ENCODE measurements around the gene NTHL1.
A peak's percentile ranks its signal among the peaks of the same experiment; 100 is the strongest.

NTHL1 gene

DNA sequence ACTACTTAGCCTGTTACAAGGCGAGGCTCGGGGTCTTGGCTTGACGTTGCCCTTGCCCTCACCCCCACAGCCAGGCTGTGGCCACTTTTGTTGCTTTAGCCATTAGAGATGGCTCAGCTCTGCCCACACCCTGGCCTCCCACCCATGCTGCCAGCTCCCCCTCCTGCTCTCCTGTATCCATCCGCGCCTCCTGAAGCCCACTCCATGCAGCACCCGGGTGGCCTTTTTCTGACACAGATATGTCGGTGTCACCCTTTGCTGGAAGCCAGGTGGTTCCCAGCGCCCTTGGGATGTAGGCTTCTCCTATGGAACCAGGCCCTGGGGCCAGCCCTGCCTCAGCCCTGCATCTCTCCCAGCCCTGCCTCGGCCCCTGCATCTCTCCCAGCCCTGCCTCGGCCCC is 9.8 kb upstream of the NTHL1 start:
- TF ChIP-seq CTCF (conservative IDR thresholded peaks at IDR 0.05; ENCODE audit: low read depth, low read length) = no peak
- DNase-seq (ENCODE audit: low read depth) = no peak
- no peak overlapping the region for H3K4me3 ChIP-seq (ENCODE audit: low read length)

DNA sequence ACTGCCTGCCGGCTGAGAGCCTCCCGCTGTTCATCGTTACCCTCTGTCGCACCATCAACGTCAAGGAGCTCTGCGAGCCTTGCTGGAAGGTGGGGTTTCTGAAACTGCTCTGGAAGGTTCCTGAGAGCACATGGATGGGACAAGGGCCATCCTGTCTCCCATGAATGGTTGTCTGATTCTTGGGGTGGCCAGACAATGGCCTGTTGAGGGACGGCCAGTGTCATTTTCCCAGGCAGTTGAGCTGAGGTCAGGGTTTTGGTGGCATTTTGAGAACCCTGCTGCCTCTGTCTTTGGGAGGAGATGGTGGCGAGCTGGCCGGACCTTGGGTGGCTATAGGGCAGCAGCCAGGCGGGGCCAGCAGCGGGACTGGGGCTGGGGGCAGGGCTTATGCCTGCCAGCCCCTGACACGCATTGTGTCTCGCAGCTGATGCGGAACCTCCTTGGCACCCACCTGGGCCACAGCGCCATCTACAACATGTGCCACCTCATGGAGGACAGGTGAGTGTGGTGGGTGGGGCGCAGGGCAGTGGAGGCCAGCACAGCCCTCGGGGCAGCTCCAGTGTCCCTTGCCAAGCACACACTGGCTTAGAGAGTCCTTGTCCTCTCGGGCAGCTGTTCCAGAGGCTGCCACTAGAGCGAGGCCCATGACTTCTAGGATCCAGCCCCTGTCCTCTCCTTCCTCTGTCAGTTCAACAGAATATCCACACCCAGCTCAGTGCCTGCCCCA is 9.2 kb upstream of the NTHL1 start:
- no peak overlapping the region for H3K4me3 ChIP-seq (ENCODE audit: low read length)
- peak; percentile 20 for TF ChIP-seq CTCF (conservative IDR thresholded peaks at IDR 0.05; ENCODE audit: low read depth, low read length)
- DNase-seq (ENCODE audit: low read depth) = no peak

DNA sequence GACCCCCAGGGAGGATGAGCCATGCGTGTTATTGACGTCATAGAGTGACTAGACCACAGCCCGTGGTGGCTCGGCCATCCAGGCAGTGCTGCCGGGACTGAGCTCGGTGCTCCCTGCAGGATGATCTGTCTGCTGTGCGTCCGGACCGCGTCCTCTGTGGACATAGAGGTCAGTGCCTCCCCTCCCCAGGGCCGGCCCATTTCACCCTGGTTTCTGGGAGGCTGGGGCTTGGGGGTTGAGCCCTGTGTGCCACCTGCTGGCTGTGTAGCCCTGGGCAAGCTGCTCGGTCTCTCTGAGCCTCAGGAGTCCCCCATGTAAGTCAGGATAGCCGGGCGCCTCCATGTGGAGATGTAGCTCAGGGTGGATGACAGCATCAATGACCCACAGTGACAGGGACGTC is 8.4 kb upstream of the NTHL1 start:
- TF ChIP-seq CTCF (conservative IDR thresholded peaks at IDR 0.05; ENCODE audit: low read depth, low read length) = peak; percentile 16
- no peak overlapping the region for H3K4me3 ChIP-seq (ENCODE audit: low read length)
- no peak for DNase-seq (ENCODE audit: low read depth)

- no peak for TF ChIP-seq CTCF (conservative IDR thresholded peaks at IDR 0.05; ENCODE audit: low read depth, low read length)
- no peak for DNase-seq (ENCODE audit: low read depth)
- no peak overlapping the region for H3K4me3 ChIP-seq (ENCODE audit: low read length)
Observed at GRCh38 chr16:2054543-2055245, 7.1 kb upstream of the NTHL1 start.

DNA sequence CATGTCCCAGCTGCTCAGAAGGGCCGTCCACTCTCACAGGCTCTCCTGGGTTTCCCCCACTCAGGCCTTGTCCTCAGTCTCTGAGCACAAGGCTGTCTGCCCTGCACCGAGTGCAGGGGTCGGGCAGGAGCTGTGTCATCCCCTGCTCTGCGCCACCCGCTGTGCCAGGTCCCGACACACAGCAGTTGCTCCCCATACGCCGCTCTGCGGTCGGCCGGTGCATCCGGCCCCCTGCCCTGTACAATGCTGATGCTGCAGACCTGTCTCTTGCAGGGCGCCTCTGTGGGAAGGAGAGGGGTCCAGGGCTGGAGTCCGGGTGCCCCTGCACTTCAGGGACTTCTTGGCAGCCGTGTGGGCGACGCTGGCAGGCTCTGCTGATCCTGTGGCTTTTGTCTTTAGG is 6.3 kb upstream of the NTHL1 start:
- no peak for DNase-seq (ENCODE audit: low read depth)
- TF ChIP-seq CTCF (conservative IDR thresholded peaks at IDR 0.05; ENCODE audit: low read depth, low read length) = no peak
- no peak overlapping the region for H3K4me3 ChIP-seq (ENCODE audit: low read length)

DNA sequence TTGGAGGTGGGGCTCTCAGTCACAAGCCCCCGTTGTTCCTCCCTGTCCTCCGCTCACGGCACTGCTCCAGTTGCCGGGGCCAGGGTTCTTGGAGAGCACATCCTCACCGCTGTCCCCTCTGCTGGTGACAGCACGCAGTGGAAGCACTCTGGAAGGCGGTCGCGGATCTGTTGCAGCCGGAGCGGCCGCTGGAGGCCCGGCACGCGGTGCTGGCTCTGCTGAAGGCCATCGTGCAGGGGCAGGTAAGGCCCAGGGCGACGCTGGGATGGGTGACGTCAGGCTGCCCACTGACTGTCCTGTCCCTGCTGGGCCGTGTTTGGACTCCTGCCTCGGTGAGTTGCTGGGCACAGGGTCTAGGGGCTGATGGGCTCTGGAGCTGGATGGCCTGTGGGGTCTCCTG is 5.6 kb upstream of the NTHL1 start:
- DNase-seq (ENCODE audit: low read depth) = no peak
- no peak overlapping the region for H3K4me3 ChIP-seq (ENCODE audit: low read length)
- no peak for TF ChIP-seq CTCF (conservative IDR thresholded peaks at IDR 0.05; ENCODE audit: low read depth, low read length)

DNA sequence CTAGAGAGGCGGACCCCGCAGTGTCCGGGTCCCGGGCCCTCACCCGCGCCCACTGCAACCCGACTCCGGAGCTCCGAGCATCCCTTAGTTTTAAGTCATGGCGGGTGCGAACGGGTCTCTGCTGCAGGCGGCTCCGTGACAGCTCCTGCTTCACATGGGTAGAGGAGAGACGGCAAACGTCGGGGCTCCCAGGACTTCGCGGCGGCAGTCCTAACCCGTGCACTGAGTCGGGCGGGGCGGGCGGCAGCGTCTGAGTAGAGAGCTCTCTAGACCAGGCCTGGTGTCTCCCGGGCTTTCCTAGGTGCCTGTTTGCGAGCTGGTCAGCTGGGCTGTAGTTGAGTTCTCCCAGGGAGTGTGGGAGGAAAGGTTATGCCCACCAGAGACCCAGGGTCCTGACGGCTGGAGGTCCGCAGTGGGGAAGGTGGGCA is 496 bp upstream of the NTHL1 start:
- no peak for DNase-seq (ENCODE audit: low read depth)
- no peak for TF ChIP-seq CTCF (conservative IDR thresholded peaks at IDR 0.05; ENCODE audit: low read depth, low read length)
- peak overlapping the region; percentile 80 for H3K4me3 ChIP-seq (ENCODE audit: low read length)
